ENCODE results near the gene C10orf90. TPM values are rescaled to one million over a fixed set of nuclear protein-coding genes. Genes with fewer than 3 reads are reported as not detected.

C10orf90 gene
- total and polyA plus RNA-seq, 2 donors (not counting 3 experiments of a cell fraction or from before 2014, with no cell fraction given): not detected

DNA sequence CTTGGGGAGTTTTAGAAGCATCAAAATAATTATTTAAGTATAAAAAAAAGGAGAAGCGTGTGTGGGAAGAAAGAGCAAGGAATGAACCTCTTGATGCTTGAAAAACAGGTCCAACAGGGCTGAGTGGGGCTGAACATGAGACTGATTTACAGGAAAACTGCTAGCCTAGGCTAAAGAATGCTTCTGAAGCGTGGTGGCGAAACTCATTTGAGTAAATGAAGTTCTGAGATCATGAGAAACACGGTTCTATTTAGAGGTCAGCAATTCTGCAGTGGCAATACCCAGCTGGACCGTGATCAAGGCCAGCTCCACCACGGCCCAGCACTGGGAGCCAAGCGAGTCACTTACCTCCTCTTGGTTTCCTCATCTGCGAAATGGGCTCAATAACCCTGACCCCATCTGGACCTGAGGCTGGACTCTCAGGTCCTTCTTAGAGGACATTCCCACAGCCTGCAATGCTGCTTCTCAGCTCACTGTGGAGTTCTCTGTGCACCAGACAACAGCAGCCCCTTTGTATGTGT is 142.1 kb downstream of the C10orf90 start:
- Histone ChIP-seq H3K27me3 (ENCODE audit: control insufficient read depth in 2 of 2, insufficient read depth in 2 of 2, low read length in 2 of 2) (no peaks in the 10 kb centered on the region), H3K9me1 (replicated peaks; ENCODE audit: control insufficient read depth, extremely low read depth, insufficient read depth, low read length) (no peaks in the 10 kb centered on the region), H2AFZ (ENCODE audit: low read depth, low read length) (no peak overlapping the region), H3K9ac (replicated peaks; ENCODE audit: extremely low read depth, insufficient read depth, low read length) (no peak overlapping the region), H3K4me3 (replicated peaks in 1 of 3; ENCODE audit: insufficient read depth in 1 of 3, low read depth in 1 of 3, low read length in 3 of 3) (no peak overlapping the region), H3K9me3 (replicated peaks; ENCODE audit: control insufficient read depth, insufficient read depth, low read length) (no peaks in the 10 kb centered on the region), H3K4me1 (ENCODE audit: control insufficient read depth, extremely low read depth, insufficient read depth, low read length) (no peaks in the 10 kb centered on the region), H4K20me1 (replicated peaks; ENCODE audit: control insufficient read depth, extremely low read depth, insufficient read depth, low read length) (no peaks in the 10 kb centered on the region), H3K36me3 (ENCODE audit: control insufficient read depth in 2 of 2, extremely low read depth in 1 of 2, insufficient read depth in 2 of 2, low read length in 2 of 2) (no peaks in the 10 kb centered on the region), H3K27ac (ENCODE audit: insufficient read depth, low read depth, low read length) (no peak overlapping the region), H3K4me2 (ENCODE audit: insufficient read depth, low read length) (no peak overlapping the region), H3K79me2 (ENCODE audit: control insufficient read depth, insufficient read depth, low read length) (no peaks in the 10 kb centered on the region)
- no TSS peak for BruUV-seq (replicated peaks)
- CTCF ChIA-PET: no interaction called here
- intact Hi-C loops (cut with micrococcal nuclease) (no loop called here), dilution Hi-C loops (cut with MboI; ENCODE audit: extremely low pct_ligation_motif_present, low sequenced_read_pairs) (no loop called here)
- no peak for FAIRE-seq
- no peak for DNase-seq (ENCODE audit: low read depth, low spot score)
- TF ChIP-seq POLR2AphosphoS5 (IDR thresholded peaks at IDR 0.05; ENCODE audit: insufficient read depth, low read depth, low read length) (no peak), JUN (IDR thresholded peaks at IDR 0.05; ENCODE audit: borderline replicate concordance, insufficient read depth, insufficient read length, low read depth) (no peak), MAX (IDR thresholded peaks at IDR 0.05; ENCODE audit: insufficient read depth, insufficient read length) (no peak), FOS (IDR thresholded peaks at IDR 0.05; ENCODE audit: borderline replicate concordance, insufficient read depth, low read length) (no peak), EZH2 (IDR thresholded peaks at IDR 0.05; ENCODE audit: borderline replicate concordance, low read depth, low read length, severe bottlenecking) (no peak), GATA2 (IDR thresholded peaks at IDR 0.05; ENCODE audit: insufficient read depth, insufficient read length, low read depth, low read length) (no peak), CTCF (IDR thresholded peaks at IDR 0.05; ENCODE audit: extremely low read depth in 1 of 2, insufficient read depth in 1 of 2, low read depth in 1 of 2, low read length in 2 of 2) (no peak), MYC (IDR thresholded peaks at IDR 0.05; ENCODE audit: low read depth, low read length) (no peak), POLR2A (IDR thresholded peaks at IDR 0.05; ENCODE audit: low read depth, low read length) (no peak)
- POLR2A ChIA-PET: no interaction called here
